Raji (cell line): Measurements from ENCODE around the gene TP53I13.

ENCODE experiments used
- POLR2A ChIP-seq: IDR thresholded peaks from 2 replicates; pipeline ENCODE4 v1.6.1; 2011; ENCODE audit warnings: low read depth, low read length, control low read depth; ENCODE audit not compliant: insufficient read depth

The TP53I13 gene

GRCh38 chr17:29592850-29593551, 24.5 kb downstream of the TP53I13 start, which contains the start of gene ANKRD13B:
ANKRD13B (plus strand) TSS chr17:29593132; CDS start chr17:29593622, 490 bp downstream.
- TF ChIP-seq POLR2A = peak; percentile 45

- 0 out of 2 replicates have a peak, but pooled peaks have one; percentile 19 for TF ChIP-seq POLR2A
Observed at GRCh38 chr17:29593591-29594518, 25.4 kb downstream of the TP53I13 start.

GRCh38 chr17:29594519-29595090, 26.1 kb downstream of the TP53I13 start:
- TF ChIP-seq POLR2A = no peak

GRCh38 chr17:29595107-29595942, 26.8 kb downstream of the TP53I13 start:
- no peak for TF ChIP-seq POLR2A

- TF ChIP-seq POLR2A = no peak
Observed at GRCh38 chr17:29595943-29596774, 27.7 kb downstream of the TP53I13 start.

- no peak for TF ChIP-seq POLR2A
Observed at GRCh38 chr17:29596811-29597210, 28.3 kb downstream of the TP53I13 start.

- no peak for TF ChIP-seq POLR2A
Observed at GRCh38 chr17:29597361-29598172, 29.1 kb downstream of the TP53I13 start.

- no peak for TF ChIP-seq POLR2A
Observed at GRCh38 chr17:29603109-29603674, 34.7 kb downstream of the TP53I13 start.

GRCh38 chr17:29607557-29608195, 39.2 kb downstream of the TP53I13 start:
- no peak for TF ChIP-seq POLR2A

- TF ChIP-seq POLR2A = no peak
Observed at GRCh38 chr17:29608986-29609385, 40.5 kb downstream of the TP53I13 start.

GRCh38 chr17:29610395-29610794, 41.9 kb downstream of the TP53I13 start:
- TF ChIP-seq POLR2A = no peak
